ENCODE data around the gene FAM200C.

DNA sequence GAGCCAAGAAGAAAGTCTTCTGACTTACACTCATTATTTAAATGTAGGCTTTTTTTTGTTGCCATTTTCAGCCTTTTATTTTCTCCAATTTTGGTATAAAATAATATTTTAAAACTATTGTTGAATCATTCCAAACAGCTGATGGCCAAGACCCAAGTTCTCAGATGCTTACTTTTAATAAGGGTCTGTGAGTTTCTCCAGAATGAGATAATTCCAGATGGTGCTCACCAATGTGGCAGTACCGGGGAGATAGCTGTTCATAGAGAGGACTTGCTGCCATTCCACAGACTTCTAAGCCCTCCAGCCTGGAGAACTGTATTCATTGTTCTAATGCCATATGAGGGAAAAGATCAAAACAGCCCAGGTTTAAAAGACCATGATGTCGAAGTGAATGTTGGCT, 24.2 kb downstream of the FAM200C start:
- no peak for TF ChIP-seq POLR2A (IDR thresholded peaks at IDR 0.05)
- TF ChIP-seq, protein P1, sequence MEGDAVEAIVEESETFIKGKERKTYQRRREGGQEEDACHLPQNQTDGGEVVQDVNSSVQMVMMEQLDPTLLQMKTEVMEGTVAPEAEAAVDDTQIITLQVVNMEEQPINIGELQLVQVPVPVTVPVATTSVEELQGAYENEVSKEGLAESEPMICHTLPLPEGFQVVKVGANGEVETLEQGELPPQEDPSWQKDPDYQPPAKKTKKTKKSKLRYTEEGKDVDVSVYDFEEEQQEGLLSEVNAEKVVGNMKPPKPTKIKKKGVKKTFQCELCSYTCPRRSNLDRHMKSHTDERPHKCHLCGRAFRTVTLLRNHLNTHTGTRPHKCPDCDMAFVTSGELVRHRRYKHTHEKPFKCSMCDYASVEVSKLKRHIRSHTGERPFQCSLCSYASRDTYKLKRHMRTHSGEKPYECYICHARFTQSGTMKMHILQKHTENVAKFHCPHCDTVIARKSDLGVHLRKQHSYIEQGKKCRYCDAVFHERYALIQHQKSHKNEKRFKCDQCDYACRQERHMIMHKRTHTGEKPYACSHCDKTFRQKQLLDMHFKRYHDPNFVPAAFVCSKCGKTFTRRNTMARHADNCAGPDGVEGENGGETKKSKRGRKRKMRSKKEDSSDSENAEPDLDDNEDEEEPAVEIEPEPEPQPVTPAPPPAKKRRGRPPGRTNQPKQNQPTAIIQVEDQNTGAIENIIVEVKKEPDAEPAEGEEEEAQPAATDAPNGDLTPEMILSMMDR (IDR thresholded peaks at IDR 0.05) = no peak
- no peak for TF ChIP-seq EP300 (IDR thresholded peaks at IDR 0.05)

Data from ovary (tissue), 3 donors.